ENCODE data around the gene SPSB1.

The SPSB1 gene

GRCh38 chr1:9341301-9341845 is 48.7 kb downstream of the SPSB1 start:
- no peak for DNase-seq (ENCODE audit: low read depth in 2 of 2)

- no peak for DNase-seq (ENCODE audit: low read depth in 2 of 2)
Measured at GRCh38 chr1:9343269-9343668, 50.6 kb downstream of the SPSB1 start.

- no peak for DNase-seq (ENCODE audit: low read depth in 2 of 2)
Measured at GRCh38 chr1:9344426-9345200, 51.9 kb downstream of the SPSB1 start.

- no peak for DNase-seq (ENCODE audit: low read depth in 2 of 2)
Measured at GRCh38 chr1:9345471-9345870, 52.8 kb downstream of the SPSB1 start.

GRCh38 chr1:9345922-9346321 is 53.2 kb downstream of the SPSB1 start:
- no peak for DNase-seq (ENCODE audit: low read depth in 2 of 2)

- DNase-seq (ENCODE audit: low read depth in 2 of 2): no peak
Measured at GRCh38 chr1:9346566-9346965, 53.9 kb downstream of the SPSB1 start.

GRCh38 chr1:9347095-9347850 is 54.6 kb downstream of the SPSB1 start:
- DNase-seq (ENCODE audit: low read depth in 2 of 2): no peak

- DNase-seq (ENCODE audit: low read depth in 2 of 2): no peak
Measured at GRCh38 chr1:9349331-9349851, 56.7 kb downstream of the SPSB1 start.

GRCh38 chr1:9350013-9350908 is 57.6 kb downstream of the SPSB1 start:
- no peak for DNase-seq (ENCODE audit: low read depth in 2 of 2)

GRCh38 chr1:9350960-9351359 is 58.3 kb downstream of the SPSB1 start:
- no peak for DNase-seq (ENCODE audit: low read depth in 2 of 2)

- no peak for DNase-seq (ENCODE audit: low read depth in 2 of 2)
Measured at GRCh38 chr1:9351654-9352271, 59.1 kb downstream of the SPSB1 start.

- DNase-seq (ENCODE audit: low read depth in 2 of 2): no peak
Measured at GRCh38 chr1:9352377-9353134, 59.9 kb downstream of the SPSB1 start.

- DNase-seq (ENCODE audit: low read depth in 2 of 2): no peak
Measured at GRCh38 chr1:9355503-9355902, 62.8 kb downstream of the SPSB1 start.

- DNase-seq (ENCODE audit: low read depth in 2 of 2): no peak
Measured at GRCh38 chr1:9356021-9356420, 63.3 kb downstream of the SPSB1 start.

GRCh38 chr1:9356829-9357466 is 64.3 kb downstream of the SPSB1 start:
- DNase-seq (ENCODE audit: low read depth in 2 of 2): no peak

- DNase-seq (ENCODE audit: low read depth in 2 of 2): no peak
Measured at GRCh38 chr1:9357958-9358357, 65.3 kb downstream of the SPSB1 start.

GRCh38 chr1:9360371-9361064 is 67.8 kb downstream of the SPSB1 start:
- no peak for DNase-seq (ENCODE audit: low read depth in 2 of 2)

- no peak for DNase-seq (ENCODE audit: low read depth in 2 of 2)
Measured at GRCh38 chr1:9361630-9362260, 69.1 kb downstream of the SPSB1 start.

GRCh38 chr1:9362488-9362887 is 69.8 kb downstream of the SPSB1 start:
- DNase-seq (ENCODE audit: low read depth in 2 of 2): no peak
